Body of pancreas (tissue), 4 donors: ENCODE measurements around the gene ACAA1.

ENCODE experiments used
- POLR2A ChIP-seq, 3 donors: fragments of 450-650 bp; IDR thresholded peaks; one replicate each; pipeline ENCODE4 v1.6.1; 2016; ENCODE audit warnings: antibody characterized with exemption in 3 of 3, mild to moderate bottlenecking in 2 of 3
- TF ChIP-seq, protein P1 (sequence below), 7 experiments: fragments of 450-650 bp in 4 of 7; fragments of 200-600 bp in 3 of 7; sonication (generic) in 3 of 7; IDR thresholded peaks; one replicate each; pipeline ENCODE4 v1.5.1; 2016 to 2019; ENCODE audit warnings: antibody characterized with exemption in 7 of 7

DNA sequence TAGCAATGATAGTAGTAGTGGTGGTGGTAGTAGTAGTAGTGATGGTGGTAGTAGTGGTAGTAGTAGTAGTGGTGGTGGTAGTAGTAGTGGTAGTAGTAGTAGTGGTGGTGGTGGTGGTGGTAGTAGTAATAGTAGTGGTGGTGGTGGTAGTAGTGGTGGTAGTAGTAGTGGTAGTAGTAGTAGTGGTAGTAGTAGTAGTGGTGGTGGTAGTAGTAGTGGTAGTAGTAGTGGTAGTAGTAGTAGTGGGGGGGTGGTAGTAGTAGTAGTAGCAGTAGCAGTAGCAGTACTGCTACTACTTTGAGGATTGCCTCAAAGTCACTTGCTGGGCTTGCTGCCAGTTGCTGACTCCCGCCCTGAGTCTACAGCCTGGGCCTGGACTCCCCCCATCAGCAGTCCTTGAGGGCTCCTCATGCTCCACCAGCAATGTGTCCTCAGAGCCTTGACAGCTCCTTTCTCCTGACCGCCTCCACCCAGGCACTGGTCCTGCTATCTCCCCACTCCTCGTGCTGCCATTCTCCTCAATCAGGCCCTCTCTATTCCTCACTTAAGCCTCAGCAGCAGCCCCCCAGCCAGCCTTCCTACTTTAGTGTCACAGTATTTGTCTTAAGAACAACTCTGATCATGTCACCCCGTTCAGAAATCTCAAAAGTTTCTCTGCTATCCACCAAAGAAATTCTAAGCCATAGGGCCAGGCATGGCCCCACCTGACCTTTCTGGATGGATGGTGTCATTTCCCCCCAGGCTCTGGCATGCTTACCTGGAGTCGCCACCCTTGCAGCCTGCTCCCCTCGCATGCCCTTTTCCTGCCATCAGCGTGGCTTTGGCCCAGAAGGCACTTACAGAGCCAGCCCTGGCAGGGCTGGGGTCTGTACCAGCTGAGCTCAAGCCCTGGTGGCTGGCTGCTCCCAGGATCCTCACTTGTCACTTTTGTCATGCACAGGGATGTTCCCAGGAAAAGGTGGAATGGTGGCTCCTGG, 52.3 kb downstream of the ACAA1 start:
- TF ChIP-seq, protein P1, sequence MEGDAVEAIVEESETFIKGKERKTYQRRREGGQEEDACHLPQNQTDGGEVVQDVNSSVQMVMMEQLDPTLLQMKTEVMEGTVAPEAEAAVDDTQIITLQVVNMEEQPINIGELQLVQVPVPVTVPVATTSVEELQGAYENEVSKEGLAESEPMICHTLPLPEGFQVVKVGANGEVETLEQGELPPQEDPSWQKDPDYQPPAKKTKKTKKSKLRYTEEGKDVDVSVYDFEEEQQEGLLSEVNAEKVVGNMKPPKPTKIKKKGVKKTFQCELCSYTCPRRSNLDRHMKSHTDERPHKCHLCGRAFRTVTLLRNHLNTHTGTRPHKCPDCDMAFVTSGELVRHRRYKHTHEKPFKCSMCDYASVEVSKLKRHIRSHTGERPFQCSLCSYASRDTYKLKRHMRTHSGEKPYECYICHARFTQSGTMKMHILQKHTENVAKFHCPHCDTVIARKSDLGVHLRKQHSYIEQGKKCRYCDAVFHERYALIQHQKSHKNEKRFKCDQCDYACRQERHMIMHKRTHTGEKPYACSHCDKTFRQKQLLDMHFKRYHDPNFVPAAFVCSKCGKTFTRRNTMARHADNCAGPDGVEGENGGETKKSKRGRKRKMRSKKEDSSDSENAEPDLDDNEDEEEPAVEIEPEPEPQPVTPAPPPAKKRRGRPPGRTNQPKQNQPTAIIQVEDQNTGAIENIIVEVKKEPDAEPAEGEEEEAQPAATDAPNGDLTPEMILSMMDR (IDR thresholded peaks at IDR 0.05), result no peak
- no peak for TF ChIP-seq POLR2A (IDR thresholded peaks at IDR 0.05)
